BE2C (cell line): ENCODE results near the gene CCDC57.
"Not testable (repeated sequence)": the region's sequence is repeated elsewhere in the genome, so short reads cannot be mapped to it uniquely, and the experiment has no call there.

Source experiments
- DNase-seq: peaks from one replicate; pipeline ENCODE4 v3.0.0-alpha.2; 2020
- H3K27me3 ChIP-seq: fragments of 250-450 bp; sonication (Bioruptor Pico); 2 replicates; pipeline ENCODE4 v1.5.1; 2020; ENCODE audit warnings: mild to moderate bottlenecking
- H3K36me3 ChIP-seq: fragments of 250-450 bp; sonication (Bioruptor Pico); 2 replicates; pipeline ENCODE4 v1.5.1; 2020; ENCODE audit warnings: mild to moderate bottlenecking
- H3K4me1 ChIP-seq: fragments of 250-450 bp; sonication (Bioruptor Pico); 2 replicates; pipeline ENCODE4 v1.5.1; 2020
- H3K4me3 ChIP-seq: 2 replicates; pipeline ENCODE4 v1.5.1; 2011; ENCODE audit warnings: low read depth, low read length
- H3K9me3 ChIP-seq: fragments of 250-450 bp; sonication (Bioruptor Pico); 2 replicates; pipeline ENCODE4 v1.5.1; 2020
- TF ChIP-seq, protein P1 (sequence below): IDR thresholded peaks from 2 replicates; pipeline ENCODE4 v1.5.1; 2012; ENCODE audit warnings: mild to moderate bottlenecking, low read depth, low read length

CCDC57 gene

DNA sequence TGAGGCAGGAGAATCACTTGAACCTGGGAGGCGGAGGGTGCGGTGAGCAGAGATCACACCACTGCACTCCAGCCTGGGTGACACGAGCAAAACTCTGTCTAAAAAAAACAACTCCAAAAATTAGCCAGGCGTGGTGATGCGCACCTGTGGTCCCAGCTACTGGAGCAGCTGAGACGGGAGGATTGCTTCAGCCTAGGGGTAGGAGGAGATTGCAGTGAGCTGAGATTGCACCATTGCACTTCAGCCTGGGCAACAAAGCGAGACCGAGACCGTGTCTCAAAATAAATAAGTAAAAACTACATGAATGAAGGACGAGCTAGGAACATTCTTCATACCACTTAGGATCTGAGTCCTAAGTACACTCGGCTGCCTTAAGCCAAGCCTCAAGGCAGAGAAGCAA lies 35.4 kb downstream of the CCDC57 start:
- H3K36me3 ChIP-seq, result peaks cover 7% of the 10 kb centered on the region; the same call in 1 of the 2 replicates
- no peaks in the 10 kb centered on the region for H3K9me3 ChIP-seq
- no peak overlapping the region for H3K4me3 ChIP-seq
- TF ChIP-seq, protein P1, sequence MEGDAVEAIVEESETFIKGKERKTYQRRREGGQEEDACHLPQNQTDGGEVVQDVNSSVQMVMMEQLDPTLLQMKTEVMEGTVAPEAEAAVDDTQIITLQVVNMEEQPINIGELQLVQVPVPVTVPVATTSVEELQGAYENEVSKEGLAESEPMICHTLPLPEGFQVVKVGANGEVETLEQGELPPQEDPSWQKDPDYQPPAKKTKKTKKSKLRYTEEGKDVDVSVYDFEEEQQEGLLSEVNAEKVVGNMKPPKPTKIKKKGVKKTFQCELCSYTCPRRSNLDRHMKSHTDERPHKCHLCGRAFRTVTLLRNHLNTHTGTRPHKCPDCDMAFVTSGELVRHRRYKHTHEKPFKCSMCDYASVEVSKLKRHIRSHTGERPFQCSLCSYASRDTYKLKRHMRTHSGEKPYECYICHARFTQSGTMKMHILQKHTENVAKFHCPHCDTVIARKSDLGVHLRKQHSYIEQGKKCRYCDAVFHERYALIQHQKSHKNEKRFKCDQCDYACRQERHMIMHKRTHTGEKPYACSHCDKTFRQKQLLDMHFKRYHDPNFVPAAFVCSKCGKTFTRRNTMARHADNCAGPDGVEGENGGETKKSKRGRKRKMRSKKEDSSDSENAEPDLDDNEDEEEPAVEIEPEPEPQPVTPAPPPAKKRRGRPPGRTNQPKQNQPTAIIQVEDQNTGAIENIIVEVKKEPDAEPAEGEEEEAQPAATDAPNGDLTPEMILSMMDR, result no peak
- H3K4me1 ChIP-seq, result no peaks in the 10 kb centered on the region
- no peak for DNase-seq
- H3K27me3 ChIP-seq, result no peaks in the 10 kb centered on the region

DNA sequence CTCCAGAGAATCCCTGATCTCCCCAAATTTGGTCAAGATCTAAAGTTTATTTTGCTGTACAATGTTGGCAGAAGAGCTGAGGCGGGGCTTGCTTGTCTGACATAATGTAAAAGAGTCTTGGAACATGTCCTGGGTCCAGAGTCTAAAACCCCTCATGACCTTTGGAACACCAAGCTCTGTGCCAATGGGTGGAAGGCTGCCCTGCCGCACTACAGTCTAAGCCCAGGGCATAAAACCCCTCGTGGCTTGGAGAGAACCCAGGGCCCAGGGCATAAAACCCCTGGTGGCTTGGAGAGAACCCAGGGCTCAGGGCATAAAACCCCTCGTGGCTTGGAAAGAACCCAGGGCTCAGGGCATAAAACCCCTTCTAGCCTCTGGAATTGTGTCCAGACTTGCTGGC lies 36.7 kb downstream of the CCDC57 start:
- no peaks in the 10 kb centered on the region for H3K27me3 ChIP-seq
- H3K36me3 ChIP-seq, result peaks cover 15% of the 10 kb centered on the region

DNA sequence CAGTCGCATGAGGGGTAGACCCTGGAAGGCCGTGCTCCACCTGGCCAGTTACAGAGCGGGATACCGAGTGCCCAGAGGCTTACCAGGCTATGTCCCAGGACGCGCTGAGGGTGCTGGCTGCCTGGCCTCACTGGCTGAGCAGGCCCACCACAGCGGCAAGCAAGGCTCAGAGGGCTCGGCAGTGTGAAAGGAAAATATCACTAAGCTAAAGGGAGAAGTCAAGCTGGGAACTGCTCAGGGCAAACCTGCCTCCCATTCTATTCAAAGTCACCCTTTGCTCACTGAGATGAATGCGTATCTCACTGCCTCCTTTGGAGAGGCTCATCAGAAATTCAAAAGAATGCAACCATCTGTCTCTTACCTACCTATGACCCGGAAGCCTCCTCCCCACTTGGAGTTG lies 37.4 kb downstream of the CCDC57 start:
- TF ChIP-seq, protein P1, result no peak
- no peaks in the 10 kb centered on the region for H3K27me3 ChIP-seq
- no peaks in the 10 kb centered on the region for H3K4me1 ChIP-seq
- H3K4me3 ChIP-seq, result no peak overlapping the region
- peaks cover 15% of the 10 kb centered on the region for H3K36me3 ChIP-seq
- DNase-seq, result no peak
- no peaks in the 10 kb centered on the region for H3K9me3 ChIP-seq

More for the DNA sequence above, 36.7 kb downstream of the CCDC57 start:
- H3K4me1 ChIP-seq, result no peaks in the 10 kb centered on the region
- no peaks in the 10 kb centered on the region for H3K9me3 ChIP-seq
- TF ChIP-seq, protein P1, result no peak
- DNase-seq, result no peak
- no peak overlapping the region for H3K4me3 ChIP-seq

DNA sequence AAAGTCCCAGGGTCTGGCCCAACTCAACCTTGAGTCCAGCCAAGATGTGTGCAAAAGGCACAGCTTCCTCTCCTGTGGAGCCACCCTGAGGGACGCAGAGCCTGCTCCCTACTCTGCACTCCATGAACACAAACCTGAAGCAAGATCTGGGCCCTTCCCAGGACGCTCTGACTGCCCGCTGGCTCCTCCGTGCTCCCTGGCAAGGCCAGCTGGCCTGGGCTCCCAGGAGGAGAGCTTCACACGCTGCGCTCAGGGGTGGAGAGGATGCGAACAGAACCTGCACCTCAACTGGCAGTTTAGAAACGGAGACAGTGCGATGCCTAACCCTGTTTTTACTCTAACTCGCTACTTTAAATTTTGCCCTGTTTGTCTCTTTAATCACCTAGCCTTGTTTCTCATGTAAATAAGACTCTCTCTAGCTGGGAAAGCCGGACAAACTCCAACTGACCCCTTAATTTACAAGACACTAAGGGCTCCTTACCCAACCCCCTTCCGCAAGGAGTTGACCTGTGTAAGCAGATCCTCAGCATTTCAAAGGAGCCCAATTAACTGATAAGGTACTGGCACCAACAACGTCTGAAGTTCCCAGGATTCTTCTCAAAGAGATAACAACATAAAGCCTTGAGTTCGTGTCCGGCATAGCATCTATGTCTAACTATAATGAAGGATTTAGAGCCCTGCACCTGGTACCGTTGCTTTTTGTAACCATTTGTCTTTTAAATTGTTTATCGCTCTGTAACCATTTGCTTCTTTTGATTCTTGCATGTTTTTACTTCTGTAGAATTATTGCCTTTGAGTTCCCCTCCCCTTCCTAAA lies 38.4 kb downstream of the CCDC57 start:
- peaks cover 15% of the 10 kb centered on the region for H3K36me3 ChIP-seq
- H3K4me1 ChIP-seq, H3K4me3 ChIP-seq, H3K27me3 ChIP-seq, H3K9me3 ChIP-seq, DNase-seq: not testable (repeated sequence)

DNA sequence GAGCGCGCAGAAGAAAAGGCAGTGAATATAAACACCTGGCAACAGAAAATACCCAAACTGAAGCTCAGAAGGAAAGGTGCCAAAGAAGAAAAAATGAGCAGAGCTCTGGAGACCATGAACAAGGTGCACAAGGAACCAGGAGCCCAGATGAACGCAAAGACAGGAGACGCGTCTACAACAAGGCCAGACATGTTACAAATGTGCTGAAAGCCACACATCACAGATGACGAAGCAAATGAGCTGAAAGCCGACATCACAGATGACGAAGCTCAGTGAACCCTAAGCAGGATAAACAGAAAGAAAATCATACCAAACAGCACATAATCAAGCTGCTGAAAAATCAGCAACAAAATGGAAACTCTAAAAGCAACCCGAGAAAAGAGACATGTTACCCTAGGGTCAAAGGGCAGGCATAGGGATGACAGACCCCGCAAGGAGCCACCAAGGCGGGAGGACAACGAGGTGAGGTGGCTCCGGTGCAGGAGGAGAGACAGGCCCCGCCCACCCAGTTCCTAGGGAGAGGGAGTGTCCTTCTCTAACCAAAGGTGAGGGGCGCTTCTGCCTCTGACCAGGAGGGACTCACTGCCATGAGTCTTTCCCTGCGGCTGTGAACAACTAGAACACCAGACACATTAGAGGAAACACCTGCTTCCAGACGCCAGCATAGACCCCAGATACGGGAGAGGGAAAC lies 39.1 kb downstream of the CCDC57 start:
- no peaks in the 10 kb centered on the region for H3K9me3 ChIP-seq
- H3K4me1 ChIP-seq, result no peaks in the 10 kb centered on the region
- TF ChIP-seq, protein P1, result no peak
- DNase-seq, result no peak
- peaks cover 15% of the 10 kb centered on the region for H3K36me3 ChIP-seq
- no peaks in the 10 kb centered on the region for H3K27me3 ChIP-seq
- no peak overlapping the region for H3K4me3 ChIP-seq

DNA sequence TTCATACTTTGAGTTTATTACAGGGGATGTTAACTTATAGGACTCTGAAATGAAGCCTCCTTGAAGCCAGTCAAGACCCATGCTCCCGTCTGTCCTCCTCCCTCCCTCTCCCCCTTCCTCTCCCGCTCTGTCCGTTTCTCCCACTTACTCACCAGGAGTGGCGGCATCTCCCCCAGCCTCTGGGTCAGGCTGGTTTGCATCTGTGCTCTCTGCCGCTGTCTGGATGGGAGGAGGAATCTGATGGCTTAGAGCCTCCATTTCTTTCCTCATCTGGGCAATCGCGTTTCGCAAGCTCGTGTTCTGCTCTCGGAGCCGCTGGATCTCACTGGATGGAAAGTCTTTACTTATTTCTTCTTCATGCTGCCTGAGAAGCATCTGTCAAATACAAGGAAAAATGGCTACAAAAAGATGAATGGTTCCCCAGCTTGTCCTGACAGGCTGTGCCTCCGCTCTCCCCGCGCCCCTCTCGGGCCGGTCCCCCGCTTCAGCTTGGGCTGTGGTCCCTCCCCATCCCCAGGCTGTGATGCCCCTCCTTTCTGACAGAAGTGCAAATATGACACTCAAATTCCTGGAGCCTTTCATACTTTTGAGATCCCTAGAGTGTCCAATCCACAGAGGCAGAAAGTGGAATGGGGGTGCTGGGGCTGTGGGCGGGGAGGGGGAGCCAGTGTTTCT lies 40.0 kb downstream of the CCDC57 start:
- DNase-seq, result no peak
- no peaks in the 10 kb centered on the region for H3K4me1 ChIP-seq
- no peaks in the 10 kb centered on the region for H3K9me3 ChIP-seq
- no peak overlapping the region for H3K4me3 ChIP-seq
- H3K27me3 ChIP-seq, result no peaks in the 10 kb centered on the region
- peaks cover 24% of the 10 kb centered on the region for H3K36me3 ChIP-seq
- TF ChIP-seq, protein P1, result no peak
